IMR-90 (cell line): ENCODE measurements around the gene SLC6A6. TPM values are rescaled to one million over a fixed set of nuclear protein-coding genes. Genes with fewer than 3 reads are reported as not detected.

Experiments
- ATAC-seq: fragments of 200-7000 bp; cut with Tn5 transposase; 2 replicates; pipeline ENCODE4 v1.9.1; 2020; ENCODE audit warnings: low read depth, mild to moderate bottlenecking, moderate library complexity
- BruUV-seq: library from RNA; stranded (reverse); fragments of 400-500 nt; replicated peaks from 2 replicates; lab custom pipeline; 2021; lab: Mats Ljungman, UMichigan
- CTCF ChIA-PET: fragments of 300-600 bp; formaldehyde crosslinking; extraction: SDS; loops from one replicate; lab custom pipeline; 2021; ENCODE audit warnings: antibody characterized with exemption; lab: Yijun Ruan, JAX
- POLR2A ChIA-PET: fragments of 300-600 bp; sonication (Branson Sonifier 250); formaldehyde crosslinking; loops from one replicate; lab custom pipeline; 2022; ENCODE audit warnings: antibody characterized with exemption; ENCODE audit not compliant: unreplicated experiment; lab: Charles Lee
- DNase-seq: peaks from one replicate; pipeline ENCODE4 v3.0.0; 2013
- H2AFZ ChIP-seq: replicated peaks from 2 replicates; pipeline ENCODE3; 2013; ENCODE audit warnings: low read length, mild to moderate bottlenecking; ENCODE audit not compliant: poor library complexity
- H2AK5ac ChIP-seq: 2 replicates; pipeline ENCODE4 v1.6.1; 2013; ENCODE audit warnings: low read depth, low read length, inconsistent platforms
- H2AK9ac ChIP-seq: replicated peaks from 2 replicates; pipeline ENCODE3; 2013; ENCODE audit warnings: mild to moderate bottlenecking, low read depth, low read length, moderate library complexity; ENCODE audit not compliant: poor library complexity
- H2BK120ac ChIP-seq: 2 replicates; pipeline ENCODE4 v1.6.1; 2013; ENCODE audit warnings: low read depth, low read length, inconsistent platforms
- H2BK15ac ChIP-seq: 3 replicates; pipeline ENCODE4 v1.6.1; 2013; ENCODE audit warnings: low read depth, low read length, inconsistent platforms
- H2BK20ac ChIP-seq: 2 replicates; pipeline ENCODE4 v1.6.1; 2013; ENCODE audit warnings: low read depth, mild to moderate bottlenecking, inconsistent platforms, low read length, moderate library complexity
- H2BK5ac ChIP-seq: 2 replicates; pipeline ENCODE4 v1.6.1; 2013; ENCODE audit warnings: mild to moderate bottlenecking, low read depth, low read length, inconsistent platforms; ENCODE audit not compliant: poor library complexity, severe bottlenecking
- H3K14ac ChIP-seq: replicated peaks from 2 replicates; pipeline ENCODE4 v1.6.1; 2013; ENCODE audit warnings: low read depth, low read length, inconsistent platforms
- H3K18ac ChIP-seq: 2 replicates; pipeline ENCODE4 v1.6.1; 2013; ENCODE audit warnings: low read depth, low read length, control low read depth
- H3K23ac ChIP-seq: 2 replicates; pipeline ENCODE4 v1.6.1; 2013; ENCODE audit warnings: low read depth, low read length, inconsistent platforms
- H3K27ac ChIP-seq: 2 replicates; pipeline ENCODE4 v1.5.1; 2013; ENCODE audit warnings: mild to moderate bottlenecking, control low read depth, low read length; ENCODE audit not compliant: insufficient read depth
- H3K27me3 ChIP-seq: 2 replicates; pipeline ENCODE4 v1.6.1; 2013; ENCODE audit warnings: low read length; ENCODE audit not compliant: control insufficient read depth, insufficient read depth
- H3K36me3 ChIP-seq: 2 replicates; pipeline ENCODE4 v1.6.1; 2013; ENCODE audit warnings: low read length, mixed read lengths; ENCODE audit not compliant: control insufficient read depth, insufficient read depth
- H3K4ac ChIP-seq: 2 replicates; pipeline ENCODE4 v1.6.1; 2013; ENCODE audit warnings: low read depth, low read length, inconsistent platforms
- H3K4me1 ChIP-seq: 2 replicates; pipeline ENCODE4 v1.6.1; 2013; ENCODE audit warnings: low read length, mixed read lengths; ENCODE audit not compliant: control insufficient read depth, insufficient read depth
- H3K4me2 ChIP-seq: 2 replicates; pipeline ENCODE4 v1.6.1; 2013; ENCODE audit warnings: low read depth, mild to moderate bottlenecking, control low read depth, low read length, moderate library complexity
- H3K4me3 ChIP-seq: 2 replicates; pipeline ENCODE4 v1.5.1; 2013; ENCODE audit warnings: low read depth, mild to moderate bottlenecking, control low read depth, low read length, moderate library complexity; ENCODE audit not compliant: insufficient read depth
- H3K56ac ChIP-seq: 2 replicates; pipeline ENCODE4 v1.6.1; 2013; ENCODE audit warnings: low read length, inconsistent platforms; ENCODE audit not compliant: insufficient read depth; ENCODE audit errors: extremely low read depth
- H3K79me1 ChIP-seq, 2 experiments: 2 replicates each; pipeline ENCODE4 v1.6.1; 2013; ENCODE audit warnings: low read length in 2 of 2, inconsistent platforms in 1 of 2, low read depth in 1 of 2
- H3K9ac ChIP-seq: 2 replicates; pipeline ENCODE4 v1.6.1; 2013; ENCODE audit warnings: low read depth, low read length, control low read depth
- H3K9me1 ChIP-seq: 2 replicates; pipeline ENCODE4 v1.6.1; 2013; ENCODE audit warnings: low read length, inconsistent platforms; ENCODE audit not compliant: insufficient read depth
- H3K9me3 ChIP-seq: 2 replicates; pipeline ENCODE4 v1.6.1; 2013; ENCODE audit warnings: low read length; ENCODE audit not compliant: control insufficient read depth, insufficient read depth
- H4K20me1 ChIP-seq: 2 replicates; pipeline ENCODE4 v1.6.1; 2013; ENCODE audit warnings: low read length, inconsistent platforms; ENCODE audit not compliant: insufficient read depth
- H4K5ac ChIP-seq: 2 replicates; pipeline ENCODE4 v1.6.1; 2013; ENCODE audit warnings: mild to moderate bottlenecking, low read depth, low read length, control low read depth
- H4K8ac ChIP-seq, 2 experiments: 2 replicates each; pipeline ENCODE4 v1.6.1; 2013; ENCODE audit warnings: low read depth in 2 of 2, low read length in 2 of 2, control low read depth in 1 of 2, inconsistent platforms in 1 of 2
- H4K91ac ChIP-seq: 2 replicates; pipeline ENCODE4 v1.6.1; 2013; ENCODE audit warnings: low read depth, low read length, inconsistent platforms; ENCODE audit not compliant: insufficient read depth
- FOS ChIP-seq: fragments of 150-350 bp; IDR thresholded peaks from 2 replicates; pipeline ENCODE4 v1.6.1; 2016; ENCODE audit warnings: low read depth, low read length
- MAFK ChIP-seq: IDR thresholded peaks from 2 replicates; pipeline ENCODE4 v1.6.1; 2012; ENCODE audit warnings: low read depth, low read length, improper control_type of control experiment
- MAZ ChIP-seq: IDR thresholded peaks from 2 replicates; pipeline ENCODE4 v1.6.1; 2012; ENCODE audit warnings: low read depth, mild to moderate bottlenecking, low read length, improper control_type of control experiment, moderate library complexity, borderline replicate concordance
- MXI1 ChIP-seq: IDR thresholded peaks from 2 replicates; pipeline ENCODE4 v1.6.1; 2012; ENCODE audit warnings: low read depth, mild to moderate bottlenecking, low read length, moderate library complexity, borderline replicate concordance
- NFE2L2 ChIP-seq: fragments of 150-350 bp; IDR thresholded peaks from 2 replicates; pipeline ENCODE4 v1.6.1; 2016; ENCODE audit warnings: low read depth, mild to moderate bottlenecking, low read length
- POLR2A ChIP-seq: IDR thresholded peaks from 2 replicates; pipeline ENCODE4 v1.6.1; 2012; ENCODE audit warnings: mild to moderate bottlenecking, low read depth, low read length
- RAD21 ChIP-seq: IDR thresholded peaks from 2 replicates; pipeline ENCODE4 v1.6.1; 2012; ENCODE audit warnings: low read length, improper control_type of control experiment
- SMC3 ChIP-seq: fragments of 150-350 bp; IDR thresholded peaks from 2 replicates; pipeline ENCODE4 v1.6.1; 2016; ENCODE audit warnings: low read depth, mild to moderate bottlenecking, antibody characterized with exemption, low read length, moderate library complexity
- WGBS, 2 experiments: methylation state at CpG; one replicate each; pipeline versions ENCODE4 v1.1.5 to v1.1.7; 2013; ENCODE audit warnings: missing lambda C conversion rate in 2 of 2; ENCODE audit not compliant: insufficient read length in 1 of 2; ENCODE audit errors: extremely low coverage in 2 of 2; 5-methylcytosine and 5-hydroxymethylcytosine counted together
- dilution Hi-C: fragments of 300-500 bp; cut with HindIII; formaldehyde crosslinking; loops from one replicate; pipeline ENCODE4 v1.14.3; 2018; ENCODE audit warnings: low sequenced_read_pairs; ENCODE audit not compliant: unreplicated experiment
- in situ Hi-C: fragments of 300-500 bp; cut with MboI; formaldehyde crosslinking; loops from 3 replicates; pipeline ENCODE4 v1.14.3; 2019; ENCODE audit warnings: low sequenced_read_pairs, inconsistent platforms, mixed read lengths
- intact Hi-C: fragments of 100-400 bp; cut with micrococcal nuclease; formaldehyde crosslinking; loops from 2 replicates; pipeline ENCODE4 v1.10.0; 2022
- polyA plus RNA-seq, 3 experiments: library from polyadenylated mRNA; depleted of rRNA; stranded (reverse); fragments of >200 nt; gene quantifications; 2 replicates each; pipeline ENCODE4 v1.2.3, GENCODE V29; 2012; ENCODE audit warnings: low replicate concordance in 1 of 3
- total RNA-seq: library from RNA; depleted of rRNA; stranded (reverse); fragments of >200 nt; gene quantifications from 2 replicates; pipeline ENCODE4 v1.2.3, GENCODE V29; 2012
- TF ChIP-seq, protein P1 (sequence below): conservative IDR thresholded peaks from 2 replicates; pipeline ENCODE4 v1.5.1; 2012; ENCODE audit warnings: mild to moderate bottlenecking, low read depth, low read length, improper control_type of control experiment

The SLC6A6 gene
- total and polyA plus RNA-seq, 2 of the 4 experiments (the other 2 are of a cell fraction): 29.9 to 39.4 TPM

DNA sequence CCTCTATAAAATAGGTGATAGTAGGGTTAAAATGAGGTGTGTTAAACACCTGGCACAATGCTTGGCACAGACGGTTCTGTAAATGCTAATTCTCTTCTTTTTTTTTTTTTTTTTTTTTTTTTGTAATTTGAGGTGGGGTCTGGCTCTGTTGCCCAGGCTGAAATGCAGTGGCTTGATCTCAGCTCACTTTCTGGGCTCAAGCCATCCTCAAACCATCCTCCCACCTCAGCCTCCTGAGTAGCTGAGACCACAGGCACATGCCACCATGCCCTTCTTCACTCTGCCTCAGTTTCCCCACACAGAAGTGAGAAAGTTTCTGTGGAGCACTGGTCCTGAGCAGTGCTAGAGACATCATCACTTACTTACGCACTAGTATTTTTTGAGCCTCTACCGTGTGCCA lies 57.4 kb downstream of the SLC6A6 start:
- peaks cover 44% of the 10 kb centered on the region; the same call in 1 of the 2 replicates for H3K36me3 ChIP-seq
- H2BK20ac ChIP-seq: no peak overlapping the region
- H3K14ac ChIP-seq: no peak overlapping the region
- dilution Hi-C loops: no loop called here
- no peak for ATAC-seq
- H2AFZ ChIP-seq: no peak overlapping the region
- no peak overlapping the region for H2BK5ac ChIP-seq
- H4K8ac ChIP-seq: no peak overlapping the region; a peak in 2 of 4 replicates
- no peak overlapping the region for H3K23ac ChIP-seq
- H4K91ac ChIP-seq: 0 out of 2 replicates have a peak overlapping the region, but pooled peaks have one; percentile 49
- no peaks in the 10 kb centered on the region for H3K9me3 ChIP-seq
- H3K18ac ChIP-seq: no peak overlapping the region
- no peak overlapping the region for H3K9ac ChIP-seq
- no peak overlapping the region for H3K56ac ChIP-seq
- intact Hi-C loops: loop anchor here (2.0 kb wide), 2 partner anchors 57 to 563 kb away; partner anchors contain the start of gene SLC6A6
- H3K79me1 ChIP-seq: peaks cover 6 to 17% of the 10 kb centered on the region in 2 experiments; a peak in 3 of 4 replicates
- no peaks in the 10 kb centered on the region for H4K20me1 ChIP-seq
- no peak for DNase-seq
- peaks cover 11% of the 10 kb centered on the region; the same call in 1 of the 2 replicates for H3K4me1 ChIP-seq
- no peak overlapping the region for H2AK9ac ChIP-seq
- no TSS peak for BruUV-seq
- peak overlapping the region; percentile 48; the same call in 1 of the 2 replicates for H2BK120ac ChIP-seq
- POLR2A ChIA-PET: no interaction called here
- H3K9me1 ChIP-seq: peaks cover 18% of the 10 kb centered on the region
- H3K4ac ChIP-seq: peak overlapping the region; percentile 30; the same call in 1 of the 2 replicates
- H3K27me3 ChIP-seq: no peaks in the 10 kb centered on the region
- H3K4me2 ChIP-seq: no peak overlapping the region
- CTCF ChIA-PET: interaction anchor here (0.5 to 2.2 kb wide), 3 partner anchors 11 to 256 kb away, joined by 3 to 10 read pairs (median 5); no protein-coding TSS in a partner anchor
- H3K4me3 ChIP-seq: no peak overlapping the region
- no peak overlapping the region for H4K5ac ChIP-seq
- peak overlapping the region; percentile 26; the same call in 1 of the 2 replicates for H2AK5ac ChIP-seq
- in situ Hi-C loops: loop anchor here (5.0 to 10.0 kb wide), 4 partner anchors 52 to 565 kb away; no protein-coding TSS in a partner anchor
- TF ChIP-seq SMC3: no peak
- TF ChIP-seq NFE2L2: no peak
- TF ChIP-seq MXI1: no peak
- no peak for TF ChIP-seq FOS
- TF ChIP-seq MAZ: no peak
- TF ChIP-seq MAFK: no peak
- no peak for TF ChIP-seq RAD21
- no peak for TF ChIP-seq POLR2A
- TF ChIP-seq, protein P1, sequence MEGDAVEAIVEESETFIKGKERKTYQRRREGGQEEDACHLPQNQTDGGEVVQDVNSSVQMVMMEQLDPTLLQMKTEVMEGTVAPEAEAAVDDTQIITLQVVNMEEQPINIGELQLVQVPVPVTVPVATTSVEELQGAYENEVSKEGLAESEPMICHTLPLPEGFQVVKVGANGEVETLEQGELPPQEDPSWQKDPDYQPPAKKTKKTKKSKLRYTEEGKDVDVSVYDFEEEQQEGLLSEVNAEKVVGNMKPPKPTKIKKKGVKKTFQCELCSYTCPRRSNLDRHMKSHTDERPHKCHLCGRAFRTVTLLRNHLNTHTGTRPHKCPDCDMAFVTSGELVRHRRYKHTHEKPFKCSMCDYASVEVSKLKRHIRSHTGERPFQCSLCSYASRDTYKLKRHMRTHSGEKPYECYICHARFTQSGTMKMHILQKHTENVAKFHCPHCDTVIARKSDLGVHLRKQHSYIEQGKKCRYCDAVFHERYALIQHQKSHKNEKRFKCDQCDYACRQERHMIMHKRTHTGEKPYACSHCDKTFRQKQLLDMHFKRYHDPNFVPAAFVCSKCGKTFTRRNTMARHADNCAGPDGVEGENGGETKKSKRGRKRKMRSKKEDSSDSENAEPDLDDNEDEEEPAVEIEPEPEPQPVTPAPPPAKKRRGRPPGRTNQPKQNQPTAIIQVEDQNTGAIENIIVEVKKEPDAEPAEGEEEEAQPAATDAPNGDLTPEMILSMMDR: no peak
- no peak overlapping the region for H2BK15ac ChIP-seq
- WGBS, 2 experiments: 0% methylated on average over 1 of the region's 3 CpGs; no CpG with 5 or more reads in 1 of the 2 experiments
- no peak overlapping the region for H3K27ac ChIP-seq
